ENCODE data around the gene PIK3CB.

GRCh38 chr3:138842483-138843188 lies 7.9 kb upstream of the PIK3CB start:
- no peak for TF ChIP-seq CTCF (IDR thresholded peaks at IDR 0.05; ENCODE audit: low read length)
- no peak for TF ChIP-seq EZH2 (optimal IDR thresholded peaks at IDR 0.05; ENCODE audit: low read depth, low read length)
- no peak for TF ChIP-seq EZH2phosphoT487 (IDR thresholded peaks at IDR 0.05; ENCODE audit: low read length)
